B cell (primary cell): ENCODE measurements around the gene FCER2. TPM values are rescaled to one million over a fixed set of nuclear protein-coding genes. Genes with fewer than 3 reads are reported as not detected.
A peak's percentile ranks its signal among the peaks of the same experiment; 100 is the strongest.

Experiments used
- ATAC-seq: fragments of 200-7000 bp; cut with Tn5 transposase; one replicate; pipeline ENCODE4 v1.10.0; 2021; ENCODE audit warnings: low read depth, mild to moderate bottlenecking, moderate number of reproducible peaks, moderate library complexity
- CTCF ChIA-PET: fragments of 350-600 bp; sonication (Branson Sonifier 250); formaldehyde crosslinking; loops from one replicate; lab custom pipeline; 2021; ENCODE audit warnings: antibody characterized with exemption, inconsistent platforms; lab: Charles Lee
- POLR2A ChIA-PET: fragments of 350-600 bp; sonication (Branson Sonifier 250); formaldehyde crosslinking; loops from one replicate; lab custom pipeline; 2021; ENCODE audit warnings: antibody characterized with exemption; lab: Charles Lee
- DNase-seq: peaks from one replicate; pipeline ENCODE4 v3.0.0; 2013
- H2AFZ ChIP-seq: 2 replicates; pipeline ENCODE4 v1.6.1; 2012; ENCODE audit warnings: mild to moderate bottlenecking, low read depth, low read length; ENCODE audit not compliant: insufficient read depth, poor library complexity, severe bottlenecking
- H3K27ac ChIP-seq, 2 donors: 1 replicate in 1 of 2; 2 replicates in 1 of 2; pipeline ENCODE4 v1.5.1; 2012 to 2013; ENCODE audit warnings: low read length in 2 of 2, mild to moderate bottlenecking in 2 of 2, moderate library complexity in 1 of 2
- H3K27me3 ChIP-seq, 4 experiments: fragments of 200-600 bp in 1 of 4; sonication (generic) in 1 of 4; replicated peaks in 1 of 4; 1 replicate in 2 of 4; 2 replicates in 2 of 4; pipeline versions ENCODE4 v1.6.1 to v1.7.0; 2013 to 2016; ENCODE audit warnings: low read length in 3 of 4, mild to moderate bottlenecking in 2 of 4, mixed read lengths in 1 of 4, moderate library complexity in 1 of 4; ENCODE audit not compliant: insufficient read depth in 4 of 4, control insufficient read depth in 3 of 4; ENCODE audit errors: control extremely low read depth in 1 of 4
- H3K36me3 ChIP-seq, 2 experiments: replicated peaks in 1 of 2; 1 replicate in 1 of 2; 2 replicates in 1 of 2; pipeline versions ENCODE4 v1.6.1 to v1.7.1; 2013; ENCODE audit warnings: low read length in 1 of 2; ENCODE audit not compliant: insufficient read depth in 2 of 2, control insufficient read depth in 1 of 2; ENCODE audit errors: control extremely low read depth in 1 of 2, extremely low read depth in 1 of 2
- H3K4me1 ChIP-seq, 2 donors: fragments of 200-600 bp in 1 of 2; sonication (generic) in 1 of 2; 1 replicate in 1 of 2; 2 replicates in 1 of 2; pipeline versions ENCODE4 v1.5.1 to v1.6.1; 2013 to 2017; ENCODE audit warnings: low read length in 2 of 2; ENCODE audit not compliant: control insufficient read depth in 2 of 2, insufficient read depth in 2 of 2
- H3K4me2 ChIP-seq: replicated peaks from 2 replicates; pipeline ENCODE3; 2012; ENCODE audit warnings: mild to moderate bottlenecking, low read depth, low read length; ENCODE audit not compliant: poor library complexity, severe bottlenecking
- H3K4me3 ChIP-seq, 5 experiments: fragments of 200-600 bp in 1 of 5; sonication (generic) in 1 of 5; 1 replicate in 3 of 5; 2 replicates in 2 of 5; pipeline versions ENCODE4 v1.5.1 to v1.7.0; 2011 to 2016; ENCODE audit warnings: low read length in 4 of 5, mild to moderate bottlenecking in 4 of 5, low read depth in 2 of 5, control low read depth in 1 of 5, moderate library complexity in 1 of 5; ENCODE audit not compliant: insufficient read depth in 1 of 5; ENCODE audit errors: control extremely low read depth in 1 of 5, extremely low read depth in 1 of 5
- H3K79me2 ChIP-seq: fragments of 200-600 bp; sonication (generic); one replicate; pipeline ENCODE4 v1.6.0; 2016; ENCODE audit warnings: low read length; ENCODE audit not compliant: control insufficient read depth, insufficient read depth
- H3K9ac ChIP-seq: fragments of 200-600 bp; sonication (generic); 2 replicates; pipeline ENCODE4 v1.6.1; 2017; ENCODE audit warnings: mild to moderate bottlenecking, low read length, moderate library complexity
- H3K9me3 ChIP-seq, 3 donors: one replicate each; pipeline versions ENCODE4 v1.6.1 to v1.7.1; 2013; ENCODE audit warnings: low read length in 2 of 3; ENCODE audit not compliant: control insufficient read depth in 2 of 3, insufficient read depth in 1 of 3; ENCODE audit errors: control extremely low read depth in 1 of 3
- H4K20me1 ChIP-seq: 2 replicates; pipeline ENCODE4 v1.6.0; 2012; ENCODE audit warnings: mild to moderate bottlenecking, low read length; ENCODE audit not compliant: insufficient read depth, control insufficient read depth, poor library complexity, severe bottlenecking
- H3K27ac Mint-ChIP-seq: one replicate; pipeline ENCODE4 v1.8.0; 2021; ENCODE audit warnings: mixed read lengths
- H3K27me3 Mint-ChIP-seq: one replicate; pipeline ENCODE4 v1.8.0; 2021; ENCODE audit warnings: mixed read lengths
- H3K4me1 Mint-ChIP-seq: one replicate; pipeline ENCODE4 v1.8.0; 2021; ENCODE audit warnings: mixed read lengths
- H3K4me3 Mint-ChIP-seq: one replicate; pipeline ENCODE4 v1.8.0; 2021; ENCODE audit warnings: mixed read lengths
- H3K9me3 Mint-ChIP-seq: one replicate; pipeline ENCODE4 v1.8.0; 2022; ENCODE audit warnings: mixed read lengths; ENCODE audit not compliant: insufficient read depth
- CTCF ChIP-seq: fragments of 200-600 bp; IDR thresholded peaks from one replicate; pipeline ENCODE4 v1.8.0; 2022; ENCODE audit warnings: antibody characterized with exemption, mild to moderate bottlenecking
- EZH2 ChIP-seq: IDR thresholded peaks from 2 replicates; pipeline ENCODE4 v1.6.1; 2012; ENCODE audit warnings: borderline replicate concordance, low read depth, mild to moderate bottlenecking, moderate library complexity, low read length; ENCODE audit not compliant: insufficient read depth, poor library complexity, severe bottlenecking
- WGBS: methylation state at CpG from one replicate; pipeline ENCODE4 v1.1.5; 2013; ENCODE audit warnings: missing lambda C conversion rate; ENCODE audit not compliant: insufficient coverage; 5-methylcytosine and 5-hydroxymethylcytosine counted together
- intact Hi-C: fragments of 100-400 bp; cut with micrococcal nuclease; formaldehyde crosslinking; loops from one replicate; pipeline ENCODE4 v1.10.0; 2022
- polyA plus RNA-seq: library from polyadenylated mRNA; depleted of rRNA; stranded (reverse); fragments of >200 nt; gene quantifications from 2 replicates; pipeline ENCODE4 v1.2.3, GENCODE V29; 2012
- total RNA-seq, 2 donors: library from RNA; stranded (reverse); fragments of 120-200 nt in 1 of 2; gene quantifications; 1 replicate in 1 of 2; 2 replicates in 1 of 2; pipeline versions ENCODE4 v1.2.3 to v1.2.4, GENCODE V29; 2013 to 2022

FCER2 gene
- total and polyA plus RNA-seq, 2 donors (not counting 1 experiment from before 2014, with no cell fraction given) = 17.1 to 419 TPM

- WGBS = 51% methylated on average over 9 of the region's 12 CpGs
- peaks cover 34 to 43% of the 10 kb centered on the region in 2 donors for H3K4me1 ChIP-seq
- intact Hi-C loops = loop anchor here (1.0 to 2.0 kb wide), 3 partner anchors 49 to 78 kb away; partner anchors contain the start of gene FCER2
- Mint-ChIP-seq H3K27me3 (peaks cover 5% of the 10 kb centered on the region), H3K4me3 (peak overlapping the region; percentile 58), H3K9me3 (peaks cover 22% of the 10 kb centered on the region), H3K27ac (peak overlapping the region; percentile 90), H3K4me1 (peaks cover 41% of the 10 kb centered on the region)
- H3K79me2 ChIP-seq = no peaks in the 10 kb centered on the region
- ChIA-PET POLR2A (interaction anchor here (0.6 to 1.0 kb wide), 10 partner anchors 8 to 571 kb away, joined by 3 to 9 read pairs (median 4); partner anchors contain the start of gene FCER2), CTCF (interaction anchor here (0.7 to 2.1 kb wide), 6 partner anchors 12 to 182 kb away, joined by 3 to 8 read pairs (median 4); partner anchors contain the start of gene TRAPPC5)
- H2AFZ ChIP-seq = peak overlapping the region; percentile 23
- peak; percentile 94 for ATAC-seq
- no peak overlapping the region for H3K9ac ChIP-seq
- peak; percentile 91 for DNase-seq
- peak overlapping the region; percentile 57 for H3K4me2 ChIP-seq
- H3K9me3 ChIP-seq = peaks cover 9 to 29% (median 18%) of the 10 kb centered on the region in 3 donors
- peaks cover 0 to 5% (median 0%) of the 10 kb centered on the region in 4 experiments for H3K27me3 ChIP-seq
- peak overlapping the region; percentile 80 to 84 for H3K27ac ChIP-seq
- H3K4me3 ChIP-seq = peak overlapping the region in 1 of 5 experiments; percentile 25
- no peaks in the 10 kb centered on the region for H3K36me3 ChIP-seq
- TF ChIP-seq EZH2 (no peak), CTCF (no peak)
- no peaks in the 10 kb centered on the region for H4K20me1 ChIP-seq
These were observed 49.3 kb upstream of the FCER2 start for GRCh38 chr19:7751157-7751783.

GRCh38 chr19:7748756-7749155, 46.8 kb upstream of the FCER2 start:
- peak; percentile 51 for DNase-seq
- no peak overlapping the region for H3K4me3 ChIP-seq
- H3K9me3 ChIP-seq = peaks cover 6 to 26% (median 9%) of the 10 kb centered on the region in 3 donors
- H3K4me2 ChIP-seq = no peak overlapping the region
- H4K20me1 ChIP-seq = no peaks in the 10 kb centered on the region
- Mint-ChIP-seq H3K4me1 (peaks cover 56% of the 10 kb centered on the region), H3K27me3 (no peaks in the 10 kb centered on the region), H3K4me3 (no peak overlapping the region), H3K9me3 (peaks cover 9% of the 10 kb centered on the region), H3K27ac (no peak overlapping the region)
- intact Hi-C loops = no loop called here
- POLR2A ChIA-PET = no interaction called here
- no peak for ATAC-seq
- H3K27ac ChIP-seq = no peak overlapping the region
- no peaks in the 10 kb centered on the region for H3K79me2 ChIP-seq
- no peaks in the 10 kb centered on the region for H3K36me3 ChIP-seq
- TF ChIP-seq CTCF = peak; percentile 36
- no peak for TF ChIP-seq EZH2
- 30% methylated on average over 2 of the region's 4 CpGs for WGBS
- CTCF ChIA-PET = interaction anchor here (0.8 kb wide), 1 partner anchor 28 kb away, joined by 4 read pairs; no protein-coding TSS in a partner anchor
- no peak overlapping the region for H2AFZ ChIP-seq
- no peak overlapping the region for H3K9ac ChIP-seq
- peaks cover 50 to 59% of the 10 kb centered on the region in 2 donors for H3K4me1 ChIP-seq
- peaks cover 0 to 5% (median 0%) of the 10 kb centered on the region in 4 experiments for H3K27me3 ChIP-seq
